ENCODE data around the gene OR9A4. TPM values are rescaled to one million over a fixed set of nuclear protein-coding genes. Genes with fewer than 3 reads are reported as not detected.

The OR9A4 gene
- not detected in 2 replicates for total RNA-seq

GRCh38 chr7:141916099-141916498, at the start of gene OR9A4:
TSS of gene OR9A4 (plus strand) at chr7:141916399. CDS start at chr7:141918876, 2,477 bp downstream.
- H3K4me2 ChIP-seq (ENCODE audit: insufficient read depth, low read length), result no peak within 1 kb of the TSS
- TF ChIP-seq, protein P1, sequence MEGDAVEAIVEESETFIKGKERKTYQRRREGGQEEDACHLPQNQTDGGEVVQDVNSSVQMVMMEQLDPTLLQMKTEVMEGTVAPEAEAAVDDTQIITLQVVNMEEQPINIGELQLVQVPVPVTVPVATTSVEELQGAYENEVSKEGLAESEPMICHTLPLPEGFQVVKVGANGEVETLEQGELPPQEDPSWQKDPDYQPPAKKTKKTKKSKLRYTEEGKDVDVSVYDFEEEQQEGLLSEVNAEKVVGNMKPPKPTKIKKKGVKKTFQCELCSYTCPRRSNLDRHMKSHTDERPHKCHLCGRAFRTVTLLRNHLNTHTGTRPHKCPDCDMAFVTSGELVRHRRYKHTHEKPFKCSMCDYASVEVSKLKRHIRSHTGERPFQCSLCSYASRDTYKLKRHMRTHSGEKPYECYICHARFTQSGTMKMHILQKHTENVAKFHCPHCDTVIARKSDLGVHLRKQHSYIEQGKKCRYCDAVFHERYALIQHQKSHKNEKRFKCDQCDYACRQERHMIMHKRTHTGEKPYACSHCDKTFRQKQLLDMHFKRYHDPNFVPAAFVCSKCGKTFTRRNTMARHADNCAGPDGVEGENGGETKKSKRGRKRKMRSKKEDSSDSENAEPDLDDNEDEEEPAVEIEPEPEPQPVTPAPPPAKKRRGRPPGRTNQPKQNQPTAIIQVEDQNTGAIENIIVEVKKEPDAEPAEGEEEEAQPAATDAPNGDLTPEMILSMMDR (IDR thresholded peaks at IDR 0.05; ENCODE audit: extremely low read depth, low read depth, low read length), result no peak
- H3K36me3 ChIP-seq (ENCODE audit: insufficient read depth, low read length), result no peaks in the 10 kb centered on the region
- no peaks in the 10 kb centered on the region for H4K20me1 ChIP-seq (ENCODE audit: insufficient read depth, low read length)
- H3K9me3 ChIP-seq (ENCODE audit: low read depth, low read length), result no peaks in the 10 kb centered on the region
- no peak within 1 kb of the TSS for H3K27ac ChIP-seq (ENCODE audit: low read depth, low read length)
- no peak within 1 kb of the TSS for H2AFZ ChIP-seq (ENCODE audit: low read length)
- no peaks in the 10 kb centered on the region for H3K79me2 ChIP-seq (ENCODE audit: insufficient read depth, low read length)
- H3K27me3 ChIP-seq (ENCODE audit: insufficient read depth, low read length), result no peaks in the 10 kb centered on the region
- no peak within 1 kb of the TSS for H3K4me3 ChIP-seq (ENCODE audit: insufficient read depth, low read length)
- DNase-seq (ENCODE audit: insufficient read length, low spot score, missing footprints), result no peak
- no peaks in the 10 kb centered on the region for H3K4me1 ChIP-seq (ENCODE audit: insufficient read depth, low read length)

GRCh38 chr7:141866974-141867373, 49.2 kb upstream of the OR9A4 start:
- TF ChIP-seq, protein P1 (IDR thresholded peaks at IDR 0.05; ENCODE audit: extremely low read depth, low read depth, low read length), result no peak
- no peaks in the 10 kb centered on the region for H4K20me1 ChIP-seq (ENCODE audit: insufficient read depth, low read length)
- DNase-seq (ENCODE audit: insufficient read length, low spot score, missing footprints), result no peak

GRCh38 chr7:141872931-141873330, 43.3 kb upstream of the OR9A4 start:
- TF ChIP-seq, protein P1 (IDR thresholded peaks at IDR 0.05; ENCODE audit: extremely low read depth, low read depth, low read length), result no peak
- Histone ChIP-seq H3K27ac (ENCODE audit: low read depth, low read length) (no peak overlapping the region), H3K36me3 (ENCODE audit: insufficient read depth, low read length) (no peaks in the 10 kb centered on the region), H3K4me3 (ENCODE audit: insufficient read depth, low read length) (no peak overlapping the region), H2AFZ (ENCODE audit: low read length) (no peak overlapping the region), H3K9me3 (ENCODE audit: low read depth, low read length) (no peaks in the 10 kb centered on the region), H3K4me2 (ENCODE audit: insufficient read depth, low read length) (no peak overlapping the region), H3K4me1 (ENCODE audit: insufficient read depth, low read length) (no peaks in the 10 kb centered on the region), H3K27me3 (ENCODE audit: insufficient read depth, low read length) (no peaks in the 10 kb centered on the region), H3K79me2 (ENCODE audit: insufficient read depth, low read length) (no peaks in the 10 kb centered on the region), H4K20me1 (ENCODE audit: insufficient read depth, low read length) (no peaks in the 10 kb centered on the region)
- no peak for DNase-seq (ENCODE audit: insufficient read length, low spot score, missing footprints)

More at GRCh38 chr7:141866974-141867373, 49.2 kb upstream of the OR9A4 start:
- Histone ChIP-seq H2AFZ (ENCODE audit: low read length) (no peak overlapping the region), H3K27ac (ENCODE audit: low read depth, low read length) (no peak overlapping the region), H3K36me3 (ENCODE audit: insufficient read depth, low read length) (no peaks in the 10 kb centered on the region), H3K4me1 (ENCODE audit: insufficient read depth, low read length) (no peaks in the 10 kb centered on the region), H3K4me3 (ENCODE audit: insufficient read depth, low read length) (no peak overlapping the region), H3K79me2 (ENCODE audit: insufficient read depth, low read length) (no peaks in the 10 kb centered on the region), H3K4me2 (ENCODE audit: insufficient read depth, low read length) (no peak overlapping the region), H3K9me3 (ENCODE audit: low read depth, low read length) (no peaks in the 10 kb centered on the region), H3K27me3 (ENCODE audit: insufficient read depth, low read length) (no peaks in the 10 kb centered on the region)

DNA sequence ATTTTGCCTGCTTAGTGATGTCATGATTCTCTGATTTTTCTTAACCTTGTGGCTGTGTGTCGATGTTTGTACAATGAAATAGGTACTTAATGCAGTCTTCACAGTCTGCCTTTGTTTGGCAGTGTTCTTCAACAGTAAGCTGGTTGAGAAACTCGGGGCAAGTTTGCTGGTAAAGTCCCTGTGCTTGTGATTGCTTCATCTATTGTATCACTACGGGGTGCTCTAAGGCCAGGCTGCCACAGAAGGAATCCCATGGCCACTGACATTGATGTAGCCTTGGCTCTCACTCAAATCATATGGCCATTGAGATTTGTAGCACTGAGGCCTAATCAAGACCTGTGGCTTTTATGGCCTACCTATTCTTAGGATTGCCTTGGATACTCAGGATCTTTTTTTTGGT, 41.4 kb upstream of the OR9A4 start:
- H3K27me3 ChIP-seq (ENCODE audit: insufficient read depth, low read length), result no peaks in the 10 kb centered on the region
- DNase-seq (ENCODE audit: insufficient read length, low spot score, missing footprints), result no peak
- TF ChIP-seq, protein P1 (IDR thresholded peaks at IDR 0.05; ENCODE audit: extremely low read depth, low read depth, low read length), result no peak

More for the DNA sequence above, 41.4 kb upstream of the OR9A4 start:
- H3K4me3 ChIP-seq (ENCODE audit: insufficient read depth, low read length), result no peak overlapping the region
- H2AFZ ChIP-seq (ENCODE audit: low read length), result no peak overlapping the region
- no peak overlapping the region for H3K4me2 ChIP-seq (ENCODE audit: insufficient read depth, low read length)
- H3K36me3 ChIP-seq (ENCODE audit: insufficient read depth, low read length), result no peaks in the 10 kb centered on the region
- no peaks in the 10 kb centered on the region for H3K79me2 ChIP-seq (ENCODE audit: insufficient read depth, low read length)
- H3K27ac ChIP-seq (ENCODE audit: low read depth, low read length), result no peak overlapping the region
- no peaks in the 10 kb centered on the region for H3K9me3 ChIP-seq (ENCODE audit: low read depth, low read length)
- no peaks in the 10 kb centered on the region for H4K20me1 ChIP-seq (ENCODE audit: insufficient read depth, low read length)
- H3K4me1 ChIP-seq (ENCODE audit: insufficient read depth, low read length), result no peaks in the 10 kb centered on the region
